Measurements from ENCODE around the gene NFIX. TPM values are rescaled to one million over a fixed set of nuclear protein-coding genes. Genes with fewer than 3 reads are reported as not detected.

Gene NFIX
- total RNA-seq, 1 donor = 114 TPM

DNA sequence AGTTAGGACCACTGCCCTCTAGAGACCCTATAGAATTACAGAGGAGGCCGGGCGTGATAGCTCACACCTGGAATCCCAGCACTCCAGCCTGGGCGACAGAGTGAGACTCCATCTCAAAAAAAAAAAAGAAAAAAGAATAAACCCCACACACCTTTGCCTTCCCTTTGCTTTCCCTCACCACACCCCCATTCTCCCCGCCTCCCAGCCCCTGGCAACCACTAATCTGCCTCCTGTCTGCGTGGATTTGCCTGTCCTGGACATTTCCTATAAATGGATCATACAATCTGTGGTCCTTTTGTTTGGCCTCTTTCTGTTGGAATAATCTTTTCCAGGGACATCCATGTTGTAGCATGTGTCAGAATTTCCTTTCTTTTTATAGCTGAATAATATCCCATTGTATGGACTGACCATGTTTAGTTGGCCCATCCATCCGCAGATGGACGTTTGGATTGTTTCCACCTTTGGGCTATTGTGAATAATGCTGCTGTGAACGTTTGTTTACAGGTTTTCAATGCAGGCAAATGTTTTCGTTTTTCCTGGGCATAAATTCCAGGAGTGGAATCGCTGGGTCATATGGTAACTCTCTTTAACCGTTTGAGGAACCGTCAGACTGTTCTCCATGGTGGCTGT lies 138.1 kb downstream of the NFIX start:
- no peaks in the 10 kb centered on the region for H3K27me3 ChIP-seq (ENCODE audit: insufficient read depth, low read length)
- DNase-seq (ENCODE audit: insufficient read length, low spot score, missing footprints) = peak; percentile 22
- peaks cover 35% of the 10 kb centered on the region for H3K4me1 ChIP-seq (ENCODE audit: insufficient read depth, low read length)
- no peak overlapping the region for H2AFZ ChIP-seq (ENCODE audit: low read length)
- H4K20me1 ChIP-seq (ENCODE audit: insufficient read depth, low read length) = peaks cover 61% of the 10 kb centered on the region
- H3K36me3 ChIP-seq (ENCODE audit: insufficient read depth, low read length) = peaks cover 35% of the 10 kb centered on the region
- H3K27ac ChIP-seq (ENCODE audit: low read depth, low read length) = peak overlapping the region; percentile 77
- peaks cover 89% of the 10 kb centered on the region for H3K79me2 ChIP-seq (ENCODE audit: insufficient read depth, low read length)
- no peaks in the 10 kb centered on the region for H3K9me3 ChIP-seq (ENCODE audit: low read depth, low read length)
- H3K4me3 ChIP-seq (ENCODE audit: insufficient read depth, low read length) = no peak overlapping the region
- no peak overlapping the region for H3K4me2 ChIP-seq (ENCODE audit: insufficient read depth, low read length)
- TF ChIP-seq, protein P1, sequence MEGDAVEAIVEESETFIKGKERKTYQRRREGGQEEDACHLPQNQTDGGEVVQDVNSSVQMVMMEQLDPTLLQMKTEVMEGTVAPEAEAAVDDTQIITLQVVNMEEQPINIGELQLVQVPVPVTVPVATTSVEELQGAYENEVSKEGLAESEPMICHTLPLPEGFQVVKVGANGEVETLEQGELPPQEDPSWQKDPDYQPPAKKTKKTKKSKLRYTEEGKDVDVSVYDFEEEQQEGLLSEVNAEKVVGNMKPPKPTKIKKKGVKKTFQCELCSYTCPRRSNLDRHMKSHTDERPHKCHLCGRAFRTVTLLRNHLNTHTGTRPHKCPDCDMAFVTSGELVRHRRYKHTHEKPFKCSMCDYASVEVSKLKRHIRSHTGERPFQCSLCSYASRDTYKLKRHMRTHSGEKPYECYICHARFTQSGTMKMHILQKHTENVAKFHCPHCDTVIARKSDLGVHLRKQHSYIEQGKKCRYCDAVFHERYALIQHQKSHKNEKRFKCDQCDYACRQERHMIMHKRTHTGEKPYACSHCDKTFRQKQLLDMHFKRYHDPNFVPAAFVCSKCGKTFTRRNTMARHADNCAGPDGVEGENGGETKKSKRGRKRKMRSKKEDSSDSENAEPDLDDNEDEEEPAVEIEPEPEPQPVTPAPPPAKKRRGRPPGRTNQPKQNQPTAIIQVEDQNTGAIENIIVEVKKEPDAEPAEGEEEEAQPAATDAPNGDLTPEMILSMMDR (IDR thresholded peaks at IDR 0.05; ENCODE audit: extremely low read depth, low read depth, low read length) = no peak

DNA sequence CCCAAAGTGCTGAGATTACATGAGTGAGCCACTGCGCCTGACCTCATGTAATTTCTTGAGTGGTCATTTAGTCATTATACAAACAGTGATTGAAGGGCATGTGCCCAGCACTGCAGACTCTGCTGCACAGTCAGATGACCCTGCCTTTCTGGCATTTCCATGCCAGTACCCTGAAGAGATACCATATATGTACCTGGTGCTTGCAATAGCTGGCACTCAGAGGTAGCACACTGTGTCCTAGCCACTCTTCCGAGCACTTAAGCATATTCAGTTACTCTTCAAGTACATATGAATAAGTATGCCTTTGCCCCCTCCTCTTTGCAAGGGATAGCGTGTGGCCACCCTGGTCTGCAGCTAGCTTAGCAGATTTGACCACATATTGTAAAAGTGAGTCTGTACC lies 139.4 kb downstream of the NFIX start:
- H3K9me3 ChIP-seq (ENCODE audit: low read depth, low read length) = no peaks in the 10 kb centered on the region
- H3K4me2 ChIP-seq (ENCODE audit: insufficient read depth, low read length) = no peak overlapping the region
- no peaks in the 10 kb centered on the region for H3K27me3 ChIP-seq (ENCODE audit: insufficient read depth, low read length)
- H2AFZ ChIP-seq (ENCODE audit: low read length) = no peak overlapping the region
- peak overlapping the region; percentile 77 for H3K27ac ChIP-seq (ENCODE audit: low read depth, low read length)
- DNase-seq (ENCODE audit: insufficient read length, low spot score, missing footprints) = peak; percentile 94
- H3K36me3 ChIP-seq (ENCODE audit: insufficient read depth, low read length) = peaks cover 40% of the 10 kb centered on the region
- H3K79me2 ChIP-seq (ENCODE audit: insufficient read depth, low read length) = peaks cover 80% of the 10 kb centered on the region
- peaks cover 35% of the 10 kb centered on the region for H3K4me1 ChIP-seq (ENCODE audit: insufficient read depth, low read length)
- TF ChIP-seq, protein P1 (IDR thresholded peaks at IDR 0.05; ENCODE audit: extremely low read depth, low read depth, low read length) = no peak
- H3K4me3 ChIP-seq (ENCODE audit: insufficient read depth, low read length) = no peak overlapping the region
- peaks cover 49% of the 10 kb centered on the region for H4K20me1 ChIP-seq (ENCODE audit: insufficient read depth, low read length)

DNA sequence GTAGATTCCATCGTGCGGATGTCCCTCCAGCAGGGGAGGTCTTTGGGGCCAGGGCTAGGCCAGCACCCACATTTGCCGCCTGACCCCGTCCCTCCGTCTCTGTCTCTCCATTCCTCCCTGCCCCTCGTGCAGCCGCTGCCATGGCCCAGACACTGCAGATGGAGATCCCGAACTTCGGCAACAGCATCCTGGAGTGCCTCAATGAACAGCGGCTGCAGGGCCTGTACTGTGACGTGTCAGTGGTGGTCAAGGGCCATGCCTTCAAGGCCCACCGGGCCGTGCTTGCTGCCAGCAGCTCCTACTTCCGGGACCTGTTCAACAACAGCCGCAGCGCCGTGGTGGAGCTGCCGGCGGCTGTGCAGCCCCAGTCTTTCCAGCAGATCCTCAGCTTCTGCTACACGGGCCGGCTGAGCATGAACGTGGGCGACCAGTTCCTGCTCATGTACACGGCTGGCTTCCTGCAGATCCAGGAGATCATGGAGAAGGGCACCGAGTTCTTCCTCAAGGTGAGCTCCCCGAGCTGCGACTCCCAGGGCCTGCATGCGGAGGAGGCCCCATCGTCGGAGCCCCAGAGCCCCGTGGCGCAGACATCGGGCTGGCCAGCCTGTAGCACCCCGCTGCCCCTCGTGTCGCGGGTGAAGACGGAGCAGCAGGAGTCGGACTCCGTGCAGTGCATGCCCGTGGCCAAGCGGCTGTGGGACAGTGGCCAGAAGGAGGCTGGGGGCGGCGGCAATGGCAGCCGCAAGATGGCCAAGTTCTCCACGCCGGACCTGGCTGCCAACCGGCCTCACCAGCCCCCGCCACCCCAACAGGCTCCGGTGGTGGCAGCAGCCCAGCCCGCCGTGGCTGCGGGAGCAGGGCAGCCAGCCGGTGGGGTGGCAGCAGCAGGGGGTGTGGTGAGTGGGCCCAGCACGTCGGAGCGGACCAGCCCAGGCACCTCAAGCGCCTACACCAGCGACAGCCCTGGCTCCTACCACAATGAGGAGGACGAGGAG lies 140.1 kb downstream of the NFIX start:
- H3K4me1 ChIP-seq (ENCODE audit: insufficient read depth, low read length) = peaks cover 35% of the 10 kb centered on the region
- TF ChIP-seq, protein P1 (IDR thresholded peaks at IDR 0.05; ENCODE audit: extremely low read depth, low read depth, low read length) = no peak
- no peaks in the 10 kb centered on the region for H3K9me3 ChIP-seq (ENCODE audit: low read depth, low read length)
- peak; percentile 46 for DNase-seq (ENCODE audit: insufficient read length, low spot score, missing footprints)
- H3K36me3 ChIP-seq (ENCODE audit: insufficient read depth, low read length) = peaks cover 40% of the 10 kb centered on the region
- peaks cover 47% of the 10 kb centered on the region for H4K20me1 ChIP-seq (ENCODE audit: insufficient read depth, low read length)
- H3K27ac ChIP-seq (ENCODE audit: low read depth, low read length) = no peak overlapping the region
- peaks cover 77% of the 10 kb centered on the region for H3K79me2 ChIP-seq (ENCODE audit: insufficient read depth, low read length)
- no peak overlapping the region for H2AFZ ChIP-seq (ENCODE audit: low read length)
- H3K4me2 ChIP-seq (ENCODE audit: insufficient read depth, low read length) = no peak overlapping the region
- H3K27me3 ChIP-seq (ENCODE audit: insufficient read depth, low read length) = no peaks in the 10 kb centered on the region
- H3K4me3 ChIP-seq (ENCODE audit: insufficient read depth, low read length) = no peak overlapping the region

DNA sequence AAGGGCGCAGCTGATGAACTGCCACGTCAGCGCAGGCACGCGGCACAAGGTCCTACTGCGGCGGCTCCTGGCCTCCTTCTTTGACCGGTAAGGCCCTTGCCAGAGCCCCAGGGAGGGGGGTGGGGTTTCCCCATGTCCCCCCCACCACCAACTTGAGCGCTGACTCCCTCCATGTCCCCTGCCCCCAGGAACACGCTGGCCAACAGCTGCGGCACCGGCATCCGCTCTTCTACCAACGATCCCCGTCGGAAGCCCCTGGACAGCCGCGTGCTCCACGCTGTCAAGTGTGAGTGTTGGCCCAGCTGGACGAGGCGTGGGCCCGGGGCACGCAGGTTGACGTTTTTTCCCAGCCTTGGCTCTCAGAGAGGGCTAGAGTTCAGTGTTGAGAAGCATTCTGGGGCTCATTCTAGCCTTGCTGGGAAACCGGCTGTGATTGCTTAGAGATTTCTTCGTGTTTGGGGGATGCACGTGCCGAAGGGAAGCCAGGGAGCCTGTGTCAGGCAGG lies 142.1 kb downstream of the NFIX start:
- Histone ChIP-seq H3K4me2 (ENCODE audit: insufficient read depth, low read length) (no peak overlapping the region), H3K9me3 (ENCODE audit: low read depth, low read length) (no peaks in the 10 kb centered on the region), H4K20me1 (ENCODE audit: insufficient read depth, low read length) (peaks cover 32% of the 10 kb centered on the region), H3K36me3 (ENCODE audit: insufficient read depth, low read length) (peaks cover 40% of the 10 kb centered on the region), H3K27me3 (ENCODE audit: insufficient read depth, low read length) (no peaks in the 10 kb centered on the region), H2AFZ (ENCODE audit: low read length) (no peak overlapping the region), H3K27ac (ENCODE audit: low read depth, low read length) (no peak overlapping the region), H3K4me1 (ENCODE audit: insufficient read depth, low read length) (peaks cover 24% of the 10 kb centered on the region), H3K4me3 (ENCODE audit: insufficient read depth, low read length) (no peak overlapping the region), H3K79me2 (ENCODE audit: insufficient read depth, low read length) (peaks cover 61% of the 10 kb centered on the region)
- TF ChIP-seq, protein P1 (IDR thresholded peaks at IDR 0.05; ENCODE audit: extremely low read depth, low read depth, low read length) = no peak
- DNase-seq (ENCODE audit: insufficient read length, low spot score, missing footprints) = peak; percentile 58
